Testis (tissue), 2 donors: ENCODE results near the gene MYCN.

Source experiments
- CTCF ChIP-seq, 3 experiments: fragments of 450-650 bp in 2 of 3; fragments of 200-600 bp in 1 of 3; sonication (generic) in 1 of 3; IDR thresholded peaks; one replicate each; pipeline ENCODE4 v1.5.1; 2016 to 2019; ENCODE audit warnings: antibody characterized with exemption in 3 of 3, mild to moderate bottlenecking in 2 of 3, moderate library complexity in 1 of 3
- POLR2A ChIP-seq: fragments of 450-650 bp; IDR thresholded peaks from one replicate; pipeline ENCODE4 v1.6.1; 2017; ENCODE audit warnings: antibody characterized with exemption, mild to moderate bottlenecking, moderate library complexity

- TF ChIP-seq POLR2A: no peak
- TF ChIP-seq CTCF (IDR thresholded peaks at IDR 0.05): no peak
Measured at GRCh38 chr2:15905986-15906491, 34.3 kb upstream of the MYCN start.
